Karpas-422 (cell line): Measurements from ENCODE around the gene STK24. TPM values are rescaled to one million over a fixed set of nuclear protein-coding genes. Genes with fewer than 3 reads are reported as not detected.

Experiments used
- DNase-seq: peaks from one replicate; pipeline ENCODE4 v3.0.0-alpha.2; 2015
- H2AFZ ChIP-seq: fragments of 200-600 bp; sonication (generic); 2 replicates; pipeline ENCODE4 v1.6.1; 2014; ENCODE audit warnings: antibody characterized with exemption, low read length, mixed read lengths
- H3K27ac ChIP-seq: fragments of 200-600 bp; sonication (generic); 2 replicates; pipeline ENCODE4 v1.5.1; 2014; ENCODE audit warnings: mild to moderate bottlenecking, low read length, moderate library complexity
- H3K27me3 ChIP-seq: fragments of 200-600 bp; sonication (generic); 2 replicates; pipeline ENCODE4 v1.6.1; 2014; ENCODE audit warnings: low read length, mixed read lengths
- H3K36me3 ChIP-seq: fragments of 200-600 bp; sonication (generic); 2 replicates; pipeline ENCODE4 v1.6.1; 2014; ENCODE audit warnings: low read length, mixed read lengths; ENCODE audit not compliant: insufficient read depth
- H3K4me1 ChIP-seq: fragments of 200-600 bp; sonication (generic); 2 replicates; pipeline ENCODE4 v1.6.1; 2014; ENCODE audit warnings: mild to moderate bottlenecking, low read length, mixed read lengths
- H3K4me2 ChIP-seq: fragments of 200-600 bp; sonication (generic); 2 replicates; pipeline ENCODE4 v1.6.1; 2014; ENCODE audit warnings: low read length, low read depth, mild to moderate bottlenecking; ENCODE audit not compliant: poor library complexity, severe bottlenecking
- H3K4me3 ChIP-seq: fragments of 200-600 bp; sonication (generic); 2 replicates; pipeline ENCODE4 v1.5.1; 2014; ENCODE audit warnings: mild to moderate bottlenecking, antibody characterized with exemption, low read length, mixed read lengths
- H3K79me2 ChIP-seq: fragments of 200-600 bp; sonication (generic); 2 replicates; pipeline ENCODE4 v1.6.1; 2014; ENCODE audit warnings: mild to moderate bottlenecking, low read length, mixed read lengths
- H3K9ac ChIP-seq: fragments of 200-600 bp; sonication (generic); 2 replicates; pipeline ENCODE4 v1.6.0; 2014; ENCODE audit warnings: low read length
- H3K9me2 ChIP-seq: fragments of 200-600 bp; sonication (generic), shearing (Covaris generic); replicated peaks from 2 replicates; pipeline ENCODE4 v1.6.0; 2014; ENCODE audit warnings: mild to moderate bottlenecking, low read length, moderate library complexity; ENCODE audit not compliant: insufficient read depth
- H3K9me3 ChIP-seq: fragments of 300-700, 200-600 bp; sonication (generic); 2 replicates; pipeline ENCODE4 v1.6.1; 2014; ENCODE audit warnings: low read length, mixed read lengths
- H4K20me1 ChIP-seq: fragments of 200-600 bp; sonication (generic); 2 replicates; pipeline ENCODE4 v1.6.1; 2014; ENCODE audit warnings: mild to moderate bottlenecking, antibody characterized with exemption, low read length, low read depth; ENCODE audit not compliant: insufficient read depth
- total RNA-seq: library from RNA; depleted of rRNA; stranded (reverse); fragments of >200 nt; shearing (Covaris generic); gene quantifications from 2 replicates; pipeline ENCODE4 v1.2.3, GENCODE V29; 2014; ENCODE audit warnings: low replicate concordance

The STK24 gene
- total RNA-seq, 1 experiment from 2014 or later, result 107 TPM

GRCh38 chr13:98568918-98569317 is 8.0 kb downstream of the STK24 start:
- H3K4me2 ChIP-seq, result no peak overlapping the region
- peaks cover 100% of the 10 kb centered on the region for H3K79me2 ChIP-seq
- H3K27me3 ChIP-seq, result no peaks in the 10 kb centered on the region
- peaks cover 93% of the 10 kb centered on the region for H3K4me1 ChIP-seq
- no peak overlapping the region for H2AFZ ChIP-seq
- no peak for DNase-seq
- no peaks in the 10 kb centered on the region for H3K9me2 ChIP-seq
- H3K36me3 ChIP-seq, result no peaks in the 10 kb centered on the region
- no peaks in the 10 kb centered on the region for H3K9me3 ChIP-seq
- no peak overlapping the region for H3K27ac ChIP-seq
- no peak overlapping the region for H3K9ac ChIP-seq
- H4K20me1 ChIP-seq, result peaks cover 33% of the 10 kb centered on the region
- H3K4me3 ChIP-seq, result no peak overlapping the region

GRCh38 chr13:98567140-98567539 is 9.8 kb downstream of the STK24 start:
- H3K27me3 ChIP-seq, result no peaks in the 10 kb centered on the region
- H3K9ac ChIP-seq, result no peak overlapping the region
- peak overlapping the region; percentile 58 for H3K27ac ChIP-seq
- no peaks in the 10 kb centered on the region for H3K9me3 ChIP-seq
- H4K20me1 ChIP-seq, result peaks cover 24% of the 10 kb centered on the region
- DNase-seq, result no peak
- H2AFZ ChIP-seq, result no peak overlapping the region
- no peak overlapping the region for H3K4me3 ChIP-seq
- peak overlapping the region; percentile 43 for H3K4me2 ChIP-seq
- H3K4me1 ChIP-seq, result peaks cover 86% of the 10 kb centered on the region
- no peaks in the 10 kb centered on the region for H3K9me2 ChIP-seq
- no peaks in the 10 kb centered on the region for H3K36me3 ChIP-seq
- H3K79me2 ChIP-seq, result peaks cover 98% of the 10 kb centered on the region

- H3K9me2 ChIP-seq, result no peaks in the 10 kb centered on the region
- H3K4me3 ChIP-seq, result no peak overlapping the region
- no peak for DNase-seq
- H2AFZ ChIP-seq, result no peak overlapping the region
- H3K79me2 ChIP-seq, result peaks cover 98% of the 10 kb centered on the region
- H3K36me3 ChIP-seq, result no peaks in the 10 kb centered on the region
- peak overlapping the region; percentile 35 for H3K9ac ChIP-seq
- H3K27ac ChIP-seq, result peak overlapping the region; percentile 42; the same call in 1 of the 2 replicates
- no peaks in the 10 kb centered on the region for H3K9me3 ChIP-seq
- H3K4me2 ChIP-seq, result peak overlapping the region; percentile 33
- peaks cover 77% of the 10 kb centered on the region for H3K4me1 ChIP-seq
- H4K20me1 ChIP-seq, result peaks cover 17% of the 10 kb centered on the region
- H3K27me3 ChIP-seq, result no peaks in the 10 kb centered on the region
Measured at GRCh38 chr13:98565726-98566565, 11.0 kb downstream of the STK24 start.

GRCh38 chr13:98564204-98564603 is 12.7 kb downstream of the STK24 start:
- H3K9ac ChIP-seq, result peak overlapping the region; percentile 24; the same call in 1 of the 2 replicates
- H3K27ac ChIP-seq, result 0 out of 2 replicates have a peak overlapping the region, but pooled peaks have one; percentile 11
- H2AFZ ChIP-seq, result no peak overlapping the region
- H3K4me1 ChIP-seq, result peaks cover 62% of the 10 kb centered on the region
- no peaks in the 10 kb centered on the region for H3K9me3 ChIP-seq
- H3K36me3 ChIP-seq, result no peaks in the 10 kb centered on the region
- H4K20me1 ChIP-seq, result peaks cover 22% of the 10 kb centered on the region
- no peaks in the 10 kb centered on the region for H3K9me2 ChIP-seq
- H3K4me3 ChIP-seq, result no peak overlapping the region
- H3K79me2 ChIP-seq, result peaks cover 98% of the 10 kb centered on the region
- H3K27me3 ChIP-seq, result no peaks in the 10 kb centered on the region
- no peak for DNase-seq
- peak overlapping the region; percentile 17 for H3K4me2 ChIP-seq

DNA sequence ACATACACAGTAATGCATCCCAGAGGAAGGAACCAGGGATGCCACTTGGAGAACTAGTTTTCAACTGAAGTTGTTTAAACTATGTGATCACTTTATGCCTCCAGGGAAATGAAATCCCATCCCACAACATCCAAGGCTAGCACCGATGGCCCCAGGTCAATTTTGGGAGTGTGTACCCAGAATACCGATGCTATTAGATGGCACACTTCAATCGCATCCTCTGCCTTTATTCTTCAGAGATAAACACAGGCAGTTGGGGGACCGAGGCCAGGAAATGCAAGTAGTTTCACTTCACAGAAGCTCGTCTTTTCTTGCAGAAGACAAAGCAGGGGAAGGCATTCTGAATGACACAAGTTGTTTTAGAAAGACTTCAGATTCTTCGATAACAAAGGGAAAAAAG is 13.8 kb downstream of the STK24 start:
- H3K36me3 ChIP-seq, result no peaks in the 10 kb centered on the region
- no peak overlapping the region for H3K9ac ChIP-seq
- no peak for DNase-seq
- H3K4me1 ChIP-seq, result peaks cover 57% of the 10 kb centered on the region
- no peaks in the 10 kb centered on the region for H3K27me3 ChIP-seq
- no peak overlapping the region for H3K4me3 ChIP-seq
- H3K4me2 ChIP-seq, result no peak overlapping the region
- H3K9me2 ChIP-seq, result no peaks in the 10 kb centered on the region
- peaks cover 98% of the 10 kb centered on the region for H3K79me2 ChIP-seq
- H2AFZ ChIP-seq, result no peak overlapping the region
- no peak overlapping the region for H3K27ac ChIP-seq
- H3K9me3 ChIP-seq, result no peaks in the 10 kb centered on the region
- H4K20me1 ChIP-seq, result peaks cover 20% of the 10 kb centered on the region

DNA sequence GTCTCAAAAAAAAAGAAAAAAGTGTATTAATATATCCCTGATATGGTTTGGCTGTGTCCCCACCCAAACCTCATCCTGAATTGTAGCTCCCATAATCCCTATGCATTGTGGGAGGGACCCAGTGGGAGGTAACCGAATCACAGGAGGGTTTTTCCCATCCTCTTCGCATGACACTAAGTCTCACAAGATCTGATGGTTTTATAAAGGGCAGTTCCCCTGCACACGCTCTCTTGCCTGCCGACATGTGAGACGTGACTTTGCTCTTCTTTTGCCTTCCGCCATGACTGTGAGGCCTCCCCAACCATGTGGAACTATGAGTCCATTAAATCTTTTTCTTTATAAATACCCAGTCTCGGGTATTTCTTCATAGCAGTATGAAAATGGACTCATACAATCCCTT is 17.7 kb downstream of the STK24 start:
- Histone ChIP-seq H2AFZ (no peak overlapping the region), H3K4me2 (no peak overlapping the region), H3K36me3 (no peaks in the 10 kb centered on the region), H3K9ac (no peak overlapping the region), H4K20me1 (peaks cover 31% of the 10 kb centered on the region), H3K27me3 (no peaks in the 10 kb centered on the region), H3K4me1 (peaks cover 40% of the 10 kb centered on the region), H3K79me2 (peaks cover 97% of the 10 kb centered on the region), H3K9me2 (no peaks in the 10 kb centered on the region), H3K4me3 (no peak overlapping the region), H3K27ac (no peak overlapping the region), H3K9me3 (no peaks in the 10 kb centered on the region)
- DNase-seq, result no peak

GRCh38 chr13:98557937-98558792 is 18.7 kb downstream of the STK24 start:
- Histone ChIP-seq H3K79me2 (peaks cover 97% of the 10 kb centered on the region), H3K27me3 (no peaks in the 10 kb centered on the region), H3K36me3 (no peaks in the 10 kb centered on the region), H3K9ac (no peak overlapping the region), H3K9me3 (no peaks in the 10 kb centered on the region), H2AFZ (no peak overlapping the region), H3K4me3 (no peak overlapping the region), H4K20me1 (peaks cover 41% of the 10 kb centered on the region), H3K27ac (no peak overlapping the region), H3K4me2 (peak overlapping the region; percentile 8), H3K9me2 (no peaks in the 10 kb centered on the region), H3K4me1 (peaks cover 32% of the 10 kb centered on the region)
- no peak for DNase-seq
